Endothelial cell of umbilical vein (primary cell): ENCODE data around the gene RANBP17. TPM values are rescaled to one million over a fixed set of nuclear protein-coding genes. Genes with fewer than 3 reads are reported as not detected.
A peak's percentile ranks its signal among the peaks of the same experiment; 100 is the strongest.

ENCODE experiments used
- BruUV-seq: library from RNA; stranded (reverse); fragments of 400-500 nt; replicated peaks from 2 replicates; lab custom pipeline; 2021; lab: Mats Ljungman, UMichigan
- CTCF ChIA-PET: fragments of 300-600, 350-600 bp; sonication (Branson Sonifier 250); formaldehyde crosslinking; loops from one replicate; lab custom pipeline; 2021; ENCODE audit warnings: antibody characterized with exemption, inconsistent platforms; lab: Charles Lee
- POLR2A ChIA-PET: fragments of 300-600, 350-600 bp; sonication (Branson Sonifier 250); formaldehyde crosslinking; loops from one replicate; lab custom pipeline; 2021; ENCODE audit warnings: antibody characterized with exemption, inconsistent platforms; lab: Charles Lee
- DNase-seq: peaks from one replicate; pipeline ENCODE4 v3.0.0-alpha.2; 2011; ENCODE audit warnings: low read depth, low spot score
- FAIRE-seq: peaks from 2 replicates; lab custom pipeline; 2011; peaks lifted over from hg19 to GRCh38; lab: Jason Lieb, UNC
- H2AFZ ChIP-seq: 2 replicates; pipeline ENCODE4 v1.6.0; 2012; ENCODE audit warnings: low read depth, low read length, control low read depth, inconsistent platforms
- H3K27ac ChIP-seq: 2 replicates; pipeline ENCODE4 v1.5.1; 2011; ENCODE audit warnings: low read depth, mild to moderate bottlenecking, control low read depth, low read length, moderate library complexity; ENCODE audit not compliant: insufficient read depth
- H3K27me3 ChIP-seq, 2 experiments: 2 replicates each; pipeline versions ENCODE4 v1.6.0 to v1.6.1; 2011; ENCODE audit warnings: low read length in 2 of 2, mixed read lengths in 1 of 2; ENCODE audit not compliant: control insufficient read depth in 2 of 2, insufficient read depth in 2 of 2
- H3K36me3 ChIP-seq, 2 experiments: 2 replicates in 1 of 2; 3 replicates in 1 of 2; pipeline ENCODE4 v1.5.1; 2011; ENCODE audit warnings: low read length in 2 of 2, mild to moderate bottlenecking in 1 of 2, moderate library complexity in 1 of 2; ENCODE audit not compliant: control insufficient read depth in 2 of 2, insufficient read depth in 2 of 2; ENCODE audit errors: extremely low read depth in 1 of 2
- H3K4me1 ChIP-seq: 3 replicates; pipeline ENCODE4 v1.5.1; 2011; ENCODE audit warnings: mild to moderate bottlenecking, low read length; ENCODE audit not compliant: control insufficient read depth, insufficient read depth; ENCODE audit errors: extremely low read depth
- H3K4me2 ChIP-seq: 2 replicates; pipeline ENCODE4 v1.6.1; 2011; ENCODE audit warnings: low read length, control low read depth, mixed read lengths; ENCODE audit not compliant: insufficient read depth
- H3K4me3 ChIP-seq, 3 experiments: fragments of 200-600 bp in 1 of 3; sonication (generic), shearing (Covaris generic) in 1 of 3; replicated peaks in 1 of 3; 2 replicates each; pipeline ENCODE4 v1.5.1; 2011 to 2016; ENCODE audit warnings: control low read depth in 3 of 3, low read length in 3 of 3, mild to moderate bottlenecking in 2 of 3, inconsistent platforms in 1 of 3, low read depth in 1 of 3, moderate library complexity in 1 of 3; ENCODE audit not compliant: insufficient read depth in 1 of 3
- H3K79me2 ChIP-seq: 2 replicates; pipeline ENCODE4 v1.6.0; 2012; ENCODE audit warnings: low read length, inconsistent platforms; ENCODE audit not compliant: control insufficient read depth, insufficient read depth
- H3K9ac ChIP-seq: replicated peaks from 2 replicates; pipeline ENCODE3; 2011; ENCODE audit warnings: low read length, control low read depth; ENCODE audit not compliant: insufficient read depth; ENCODE audit errors: extremely low read depth
- H3K9me1 ChIP-seq: replicated peaks from 3 replicates; pipeline ENCODE4 v1.6.0; 2011; ENCODE audit warnings: mild to moderate bottlenecking, low read length; ENCODE audit not compliant: control insufficient read depth, insufficient read depth; ENCODE audit errors: extremely low read depth
- H3K9me3 ChIP-seq: replicated peaks from 2 replicates; pipeline ENCODE4 v1.5.1; 2012; ENCODE audit warnings: low read length, inconsistent platforms; ENCODE audit not compliant: control insufficient read depth, insufficient read depth
- H4K20me1 ChIP-seq: replicated peaks from 2 replicates; pipeline ENCODE3; 2011; ENCODE audit warnings: mild to moderate bottlenecking, low read length; ENCODE audit not compliant: control insufficient read depth, insufficient read depth; ENCODE audit errors: extremely low read depth
- EZH2 ChIP-seq: IDR thresholded peaks from 2 replicates; pipeline ENCODE4 v1.6.1; 2012; ENCODE audit warnings: borderline replicate concordance, low read depth, mild to moderate bottlenecking, moderate library complexity, low read length, inconsistent platforms; ENCODE audit not compliant: severe bottlenecking
- FOS ChIP-seq: IDR thresholded peaks from 2 replicates; pipeline ENCODE4 v1.6.1; 2011; ENCODE audit warnings: mild to moderate bottlenecking, low read length, moderate library complexity, borderline replicate concordance; ENCODE audit not compliant: insufficient read depth
- GATA2 ChIP-seq: IDR thresholded peaks from 2 replicates; pipeline ENCODE4 v1.7.0; 2011; ENCODE audit warnings: low read depth, mild to moderate bottlenecking, moderate library complexity, mixed read lengths, low read length; ENCODE audit not compliant: insufficient read length, insufficient read depth
- JUN ChIP-seq: IDR thresholded peaks from 2 replicates; pipeline ENCODE4 v1.6.1; 2011; ENCODE audit warnings: borderline replicate concordance, low read depth; ENCODE audit not compliant: insufficient read length, insufficient read depth
- MAX ChIP-seq: IDR thresholded peaks from 2 replicates; pipeline ENCODE4 v1.6.1; 2011; ENCODE audit not compliant: insufficient read depth, insufficient read length
- MYC ChIP-seq: IDR thresholded peaks from one replicate; pipeline ENCODE4 v1.6.1; 2011; ENCODE audit warnings: mild to moderate bottlenecking, low read depth, low read length
- POLR2A ChIP-seq: IDR thresholded peaks from 2 replicates; pipeline ENCODE4 v1.6.1; 2012; ENCODE audit warnings: low read depth, mild to moderate bottlenecking, control low read depth, low read length
- POLR2AphosphoS5 ChIP-seq: IDR thresholded peaks from 2 replicates; pipeline ENCODE4 v1.6.1; 2012; ENCODE audit warnings: low read depth, mild to moderate bottlenecking, control low read depth, low read length, moderate library complexity; ENCODE audit not compliant: insufficient read depth
- dilution Hi-C: fragments of 300-500 bp; cut with MboI; formaldehyde crosslinking; loops from one replicate; pipeline ENCODE4 v1.15.0; 2019; ENCODE audit warnings: low sequenced_read_pairs; ENCODE audit not compliant: extremely low pct_ligation_motif_present
- intact Hi-C: fragments of 100-400 bp; cut with micrococcal nuclease; formaldehyde crosslinking; loops from one replicate; pipeline ENCODE4 v1.10.0; 2022
- polyA plus RNA-seq, 4 experiments: library from polyadenylated mRNA; depleted of rRNA in 3 of 4; stranded (reverse) in 3 of 4; unstranded in 1 of 4; fragments of >200 nt; gene quantifications; 2 replicates each; pipeline versions ENCODE4 v1.2.1 to v1.2.3, GENCODE V29; 2011 to 2012; ENCODE audit warnings: missing spikeins in 1 of 4
- total RNA-seq: library from RNA; stranded (reverse); gene quantifications from 2 replicates; pipeline ENCODE4 v1.2.3, GENCODE V29; 2021
- TF ChIP-seq, protein P1 (sequence below), 2 donors: IDR thresholded peaks; 1 replicate in 1 of 2; 2 replicates in 1 of 2; pipeline ENCODE4 v1.5.1; 2011; ENCODE audit warnings: low read length in 2 of 2, mild to moderate bottlenecking in 2 of 2, moderate library complexity in 2 of 2, control low read depth in 1 of 2, inconsistent platforms in 1 of 2, low read depth in 1 of 2; ENCODE audit not compliant: insufficient read depth in 1 of 2; ENCODE audit errors: extremely low read depth in 1 of 2

Gene RANBP17
- total and polyA plus RNA-seq, 2 donors (not counting 3 experiments of a cell fraction or from before 2014, with no cell fraction given), result 5.6 to 13.6 TPM

- Histone ChIP-seq H2AFZ (peak overlapping the region; percentile 55), H3K79me2 (peaks cover 25% of the 10 kb centered on the region), H3K4me2 (no peak overlapping the region), H4K20me1 (no peaks in the 10 kb centered on the region), H3K36me3 (no peaks in the 10 kb centered on the region), H3K9ac (peak overlapping the region; percentile 60), H3K27me3 (no peaks in the 10 kb centered on the region), H3K27ac (no peak overlapping the region), H3K9me1 (no peaks in the 10 kb centered on the region), H3K4me3 (peak overlapping the region in 1 of 3 experiments; percentile 90), H3K4me1 (peaks cover 5% of the 10 kb centered on the region), H3K9me3 (peaks cover 6% of the 10 kb centered on the region)
- dilution Hi-C loops (no loop called here), intact Hi-C loops (loop anchor here (10.0 kb wide), 1 partner anchor 453 kb away; no protein-coding TSS in a partner anchor)
- POLR2A ChIA-PET, result no interaction called here
- CTCF ChIA-PET, result interaction anchor here (1.2 to 1.6 kb wide), 2 partner anchors 33 to 56 kb away, joined by 3 to 5 read pairs; no protein-coding TSS in a partner anchor
- TF ChIP-seq POLR2AphosphoS5 (no peak), MAX (no peak), POLR2A (no peak), JUN (no peak), FOS (no peak), EZH2 (no peak), MYC (no peak), GATA2 (no peak)
- TF ChIP-seq, protein P1, sequence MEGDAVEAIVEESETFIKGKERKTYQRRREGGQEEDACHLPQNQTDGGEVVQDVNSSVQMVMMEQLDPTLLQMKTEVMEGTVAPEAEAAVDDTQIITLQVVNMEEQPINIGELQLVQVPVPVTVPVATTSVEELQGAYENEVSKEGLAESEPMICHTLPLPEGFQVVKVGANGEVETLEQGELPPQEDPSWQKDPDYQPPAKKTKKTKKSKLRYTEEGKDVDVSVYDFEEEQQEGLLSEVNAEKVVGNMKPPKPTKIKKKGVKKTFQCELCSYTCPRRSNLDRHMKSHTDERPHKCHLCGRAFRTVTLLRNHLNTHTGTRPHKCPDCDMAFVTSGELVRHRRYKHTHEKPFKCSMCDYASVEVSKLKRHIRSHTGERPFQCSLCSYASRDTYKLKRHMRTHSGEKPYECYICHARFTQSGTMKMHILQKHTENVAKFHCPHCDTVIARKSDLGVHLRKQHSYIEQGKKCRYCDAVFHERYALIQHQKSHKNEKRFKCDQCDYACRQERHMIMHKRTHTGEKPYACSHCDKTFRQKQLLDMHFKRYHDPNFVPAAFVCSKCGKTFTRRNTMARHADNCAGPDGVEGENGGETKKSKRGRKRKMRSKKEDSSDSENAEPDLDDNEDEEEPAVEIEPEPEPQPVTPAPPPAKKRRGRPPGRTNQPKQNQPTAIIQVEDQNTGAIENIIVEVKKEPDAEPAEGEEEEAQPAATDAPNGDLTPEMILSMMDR (IDR thresholded peaks at IDR 0.05; ENCODE audit: extremely low read depth in 1 of 2, insufficient read depth in 1 of 2, low read depth in 1 of 2, low read length in 2 of 2), result no peak
- DNase-seq (no peak), FAIRE-seq (peak; percentile 70)
- BruUV-seq, result no TSS peak
These were observed 226 bp upstream of the RANBP17 start for GRCh38 chr5:170861667-170861916.
